Right lobe of liver (tissue), 6 donors: ENCODE data around the gene JAKMIP1. TPM values are rescaled to one million over a fixed set of nuclear protein-coding genes. Genes with fewer than 3 reads are reported as not detected.

Source experiments
- ATAC-seq, 4 donors: fragments of 200-7000 bp; cut with Tn5 transposase; one replicate each; pipeline ENCODE4 v1.9.1; 2020; ENCODE audit warnings: mild to moderate bottlenecking in 4 of 4, moderate library complexity in 4 of 4
- DNase-seq, 3 donors: peaks; one replicate each; pipeline ENCODE4 v3.0.0-alpha.2; 2020
- H3K27ac ChIP-seq, 3 donors: fragments of 200-600 bp; one replicate each; pipeline ENCODE4 v1.8.0; 2022
- H3K27me3 ChIP-seq, 2 donors: fragments of 200-600 bp; one replicate each; pipeline ENCODE4 v1.8.0; 2022
- H3K36me3 ChIP-seq, 4 donors: fragments of 200-600 bp; sonication (generic) in 1 of 4; one replicate each; pipeline versions ENCODE4 v1.5.1 to v1.8.0; 2017 to 2022; ENCODE audit warnings: control low read depth in 1 of 4
- H3K4me1 ChIP-seq, 4 donors: fragments of 200-600 bp; sonication (generic) in 1 of 4; one replicate each; pipeline versions ENCODE4 v1.5.1 to v1.8.0; 2017 to 2022; ENCODE audit warnings: control low read depth in 1 of 4
- H3K4me3 ChIP-seq, 3 donors: fragments of 200-600 bp; one replicate each; pipeline ENCODE4 v1.8.0; 2022
- H3K9me3 ChIP-seq, 4 donors: fragments of 200-600 bp; sonication (generic) in 1 of 4; one replicate each; pipeline versions ENCODE4 v1.5.1 to v1.8.0; 2017 to 2022; ENCODE audit warnings: control low read depth in 1 of 4
- CTCF ChIP-seq, 4 donors: fragments of 200-600 bp in 3 of 4; fragments of 450-650 bp in 1 of 4; IDR thresholded peaks; one replicate each; pipeline versions ENCODE4 v1.5.1 to v1.8.0; 2016 to 2022; ENCODE audit warnings: antibody characterized with exemption in 4 of 4, mild to moderate bottlenecking in 2 of 4
- POLR2A ChIP-seq: fragments of 450-650 bp; IDR thresholded peaks from one replicate; pipeline ENCODE4 v1.6.1; 2017; ENCODE audit warnings: antibody characterized with exemption, mild to moderate bottlenecking
- WGBS: methylation state at CpG from one replicate; pipeline ENCODE4 v1.1.6; 2018; ENCODE audit warnings: low coverage, low lambda C conversion rate; ENCODE audit not compliant: insufficient coverage; ENCODE audit errors: missing lambda C conversion rate; 5-methylcytosine and 5-hydroxymethylcytosine counted together
- intact Hi-C, 2 donors: fragments of 100-400 bp; cut with DNase I; formaldehyde crosslinking; loops; one replicate each; pipeline versions ENCODE4 v1.11.2 to v1.14.1; 2022
- long read RNA-seq: library from polyadenylated mRNA; unstranded; transcript quantifications from one replicate; pipeline ENCODE4 v2.0.0, GENCODE V29; 2019
- total RNA-seq, 6 experiments: library from RNA; depleted of rRNA in 2 of 6; stranded (reverse); fragments of >200 nt in 2 of 6; fragmentation: NEBNext Ultra II Directional in 3 of 6; extraction: Animal tissue kit (Norgen Biotek cat#: 25700) in 3 of 6; gene quantifications; one replicate each; pipeline versions ENCODE4 v1.1.0 to v1.2.4, GENCODE V29; 2016 to 2023
- donor health status: DM: no; HTN: yes; CAD: no.
- donor health status: DM: no; HTN: no; CAD: no.
- donor health status: DM: no; HTN: no; CAD: no.
- donor health status: DM: no; HTN: yes; CAD: no.
- donor health status: DM: no; HTN: yes; CAD: no.

Gene JAKMIP1
- total RNA-seq: under 1 TPM in 1 of 6 experiments, not detected in 5; 0.12 TPM
- long read RNA-seq: 0 reads

- ATAC-seq: peak; percentile 83 to 94 (median 86)
- TF ChIP-seq CTCF (IDR thresholded peaks at IDR 0.05) (no peak), POLR2A (no peak)
- peak; percentile 66 to 79 (median 72) for DNase-seq
- no peaks in the 10 kb centered on the region for H3K9me3 ChIP-seq
- H3K36me3 ChIP-seq: no peaks in the 10 kb centered on the region
- WGBS: no CpG with 5 or more reads among the region's 107 CpGs
- peak within 1 kb of the TSS; percentile 16 to 52 (median 42) for H3K4me3 ChIP-seq
- peaks cover 0 to 10% (median 0%) of the 10 kb centered on the region in 4 donors for H3K4me1 ChIP-seq
- intact Hi-C loops: no loop called here
- no peak within 1 kb of the TSS for H3K27ac ChIP-seq
- peaks cover 0 to 5% of the 10 kb centered on the region in 2 donors for H3K27me3 ChIP-seq
These were observed at the start of gene JAKMIP1 for GRCh38 chr4:6200011-6200921. JAKMIP1 (minus strand) TSS chr4:6200549; CDS start chr4:6112850, 87,699 bp downstream.

DNA sequence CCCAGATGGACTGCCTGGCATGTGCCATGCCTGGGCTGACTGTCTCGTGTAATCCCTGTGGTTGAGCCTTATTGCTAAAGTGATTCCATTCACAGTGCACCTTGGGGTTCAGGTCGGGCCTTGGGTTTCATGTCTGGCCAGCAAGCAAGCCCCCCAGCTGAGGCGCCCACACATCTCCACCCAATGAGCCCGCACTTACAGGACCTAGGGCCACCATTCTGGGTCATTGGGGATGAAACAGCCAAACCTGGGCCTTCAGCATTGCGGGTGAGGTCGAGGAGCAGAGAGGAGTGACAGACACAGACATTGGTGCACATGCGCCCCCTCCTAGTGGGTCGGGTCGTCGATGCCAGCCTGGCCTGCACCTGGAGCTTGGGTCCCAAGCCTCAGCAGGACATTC, 48.0 kb upstream of the JAKMIP1 start:
- DNase-seq (no peak), ATAC-seq (no peak)
- intact Hi-C loops: loop anchor here in 1 of 2 donors (10.0 kb wide), 1 partner anchor 306 kb away; no protein-coding TSS in a partner anchor
- 47% methylated on average over 2 of the region's 10 CpGs for WGBS
- Histone ChIP-seq H3K36me3 (no peaks in the 10 kb centered on the region), H3K4me3 (no peak overlapping the region), H3K4me1 (no peaks in the 10 kb centered on the region), H3K9me3 (no peaks in the 10 kb centered on the region), H3K27ac (no peak overlapping the region), H3K27me3 (peaks cover 0 to 5% of the 10 kb centered on the region in 2 donors)
- TF ChIP-seq CTCF (IDR thresholded peaks at IDR 0.05): no peak
- no peak for TF ChIP-seq POLR2A

DNA sequence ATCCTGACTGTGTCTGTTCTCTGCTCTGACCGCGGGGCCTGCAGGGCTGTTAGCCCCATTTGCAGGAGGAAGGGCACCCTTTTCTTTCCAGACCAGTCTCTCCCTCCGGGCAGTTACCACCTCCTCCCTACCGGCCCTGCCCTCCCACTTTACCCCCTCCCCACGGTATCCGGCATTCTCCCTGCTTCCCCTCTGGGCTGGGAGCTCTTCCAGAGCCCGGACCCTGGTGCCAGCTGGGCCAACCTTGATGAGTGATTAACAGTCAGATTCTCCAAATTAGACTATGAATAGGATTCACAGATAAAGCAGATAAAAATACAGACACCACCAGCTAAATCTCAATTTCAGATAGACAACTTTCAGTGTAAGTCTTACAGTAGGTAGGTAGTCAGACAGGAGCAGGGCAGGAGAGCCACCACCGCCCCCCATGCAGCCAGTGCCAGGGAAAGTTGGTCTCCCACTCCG, 45.9 kb upstream of the JAKMIP1 start:
- intact Hi-C loops: loop anchor here in 1 of 2 donors (10.0 kb wide), 1 partner anchor 309 kb away; no protein-coding TSS in a partner anchor
- Histone ChIP-seq H3K4me1 (no peaks in the 10 kb centered on the region), H3K36me3 (no peaks in the 10 kb centered on the region), H3K27me3 (peaks cover 0 to 5% of the 10 kb centered on the region in 2 donors), H3K4me3 (no peak overlapping the region), H3K27ac (no peak overlapping the region), H3K9me3 (no peaks in the 10 kb centered on the region)
- ATAC-seq (no peak), DNase-seq (no peak)
- TF ChIP-seq CTCF (IDR thresholded peaks at IDR 0.05) (no peak), POLR2A (no peak)
- 10% methylated on average over 2 of the region's 9 CpGs for WGBS

DNA sequence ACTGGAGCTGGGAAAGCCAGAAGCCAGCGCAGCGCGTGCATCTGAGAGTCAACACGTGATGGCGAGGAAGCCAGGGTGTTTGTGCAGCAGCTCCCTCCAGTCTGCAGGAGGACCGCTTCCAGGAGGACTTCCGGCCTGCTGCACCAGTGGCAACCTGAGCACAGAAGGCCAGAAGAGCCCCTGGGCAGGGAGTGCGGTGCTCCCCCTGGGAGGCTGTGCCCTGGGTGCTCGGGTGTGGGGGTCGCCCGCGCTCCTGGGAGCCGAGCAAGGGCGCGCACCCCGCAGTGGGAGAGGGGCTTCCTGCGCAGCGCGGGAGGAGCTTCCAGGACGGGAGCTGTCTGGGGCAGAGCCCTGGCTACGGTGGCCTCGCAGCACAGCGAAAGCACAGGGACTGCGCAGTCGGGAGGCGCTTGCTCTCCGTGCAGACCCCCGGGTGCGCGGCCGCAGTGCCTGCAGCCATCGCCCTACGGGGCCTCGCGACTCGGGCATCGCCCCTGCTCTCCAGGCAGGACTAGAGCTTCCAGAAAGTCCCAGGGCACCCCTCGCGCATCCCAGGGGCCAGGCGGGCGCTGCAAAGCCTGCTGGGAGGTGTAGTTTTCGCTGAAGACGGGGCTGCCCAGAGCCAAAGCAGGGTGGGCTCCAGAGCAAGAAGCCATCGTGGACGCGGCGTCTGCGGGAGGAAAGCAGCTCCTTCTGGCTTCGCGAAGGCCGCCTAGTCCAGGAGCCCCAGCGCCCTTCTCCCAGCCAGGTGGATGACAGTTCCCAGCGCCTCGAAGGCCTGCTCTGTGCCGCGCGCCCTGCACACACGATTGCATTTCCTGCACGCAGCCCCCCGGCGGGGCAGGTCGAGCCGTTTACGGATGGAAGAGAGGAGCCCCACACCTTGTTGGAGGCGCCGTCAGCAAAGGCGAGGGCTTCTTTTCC, 45.2 kb upstream of the JAKMIP1 start:
- Histone ChIP-seq H3K4me3 (no peak overlapping the region), H3K27me3 (peaks cover 0 to 5% of the 10 kb centered on the region in 2 donors), H3K9me3 (no peaks in the 10 kb centered on the region), H3K27ac (no peak overlapping the region), H3K36me3 (no peaks in the 10 kb centered on the region), H3K4me1 (no peaks in the 10 kb centered on the region)
- DNase-seq: no peak
- ATAC-seq: peak in 1 of 4 donors; percentile 43
- intact Hi-C loops: loop anchor here in 1 of 2 donors (10.0 kb wide), 1 partner anchor 309 kb away; no protein-coding TSS in a partner anchor
- TF ChIP-seq CTCF (IDR thresholded peaks at IDR 0.05) (no peak), POLR2A (no peak)
- 0% methylated on average over 8 of the region's 67 CpGs for WGBS
